Fibroblast of mammary gland (primary cell): ENCODE results near the gene FAM50A.
"Not testable (repeated sequence)": the region's sequence is repeated elsewhere in the genome, so short reads cannot be mapped to it uniquely, and the experiment has no call there.

ENCODE experiments used
- DNase-seq: peaks from one replicate; pipeline ENCODE4 v3.0.0-alpha.2; 2010; ENCODE audit warnings: low read depth
- H3K4me3 ChIP-seq: 2 replicates; pipeline ENCODE4 v1.5.1; 2011; ENCODE audit warnings: low read depth, mild to moderate bottlenecking, low read length, moderate library complexity; ENCODE audit not compliant: control insufficient read depth
- CTCF ChIP-seq: conservative IDR thresholded peaks from 2 replicates; pipeline ENCODE4 v1.5.1; 2011; ENCODE audit warnings: low read depth, low read length, inconsistent platforms; ENCODE audit not compliant: control insufficient read depth, insufficient read depth

Gene FAM50A

DNA sequence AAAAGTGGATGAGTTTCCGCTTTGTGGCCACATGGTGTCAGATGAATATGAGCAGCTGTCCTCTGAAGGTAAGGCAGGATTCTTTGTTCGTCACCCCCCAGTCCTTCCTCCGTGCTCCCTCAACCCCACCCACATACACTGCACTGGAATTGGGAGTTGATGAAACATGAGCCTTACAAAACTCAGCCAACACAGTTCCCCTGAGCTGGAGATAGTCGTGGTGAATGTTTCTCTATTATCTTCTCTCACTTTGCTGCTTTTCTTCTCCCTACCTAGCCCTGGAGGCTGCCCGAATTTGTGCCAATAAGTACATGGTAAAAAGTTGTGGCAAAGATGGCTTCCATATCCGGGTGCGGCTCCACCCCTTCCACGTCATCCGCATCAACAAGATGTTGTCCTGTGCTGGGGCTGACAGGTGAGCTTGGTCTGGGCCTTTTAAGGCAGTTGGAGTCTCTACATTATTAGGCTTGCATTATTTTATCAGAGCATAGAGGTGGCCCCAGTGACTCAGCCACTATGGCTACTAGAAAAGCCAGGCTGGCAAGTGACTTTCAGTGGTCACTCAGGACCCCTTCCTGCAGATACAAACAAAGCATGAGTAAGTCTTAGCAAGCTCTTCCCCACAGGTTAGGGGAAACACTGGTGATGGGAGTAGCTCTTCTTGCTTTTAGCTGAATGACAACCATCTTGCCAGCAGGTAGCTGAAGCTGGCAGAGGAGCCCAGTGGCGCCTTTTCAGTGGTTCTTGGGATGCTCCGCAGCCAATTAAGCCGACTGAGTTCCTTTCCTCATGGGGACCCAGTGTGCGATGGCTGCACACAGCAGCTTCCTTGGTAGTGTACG is 44.2 kb upstream of the FAM50A start:
- no peak for DNase-seq

DNA sequence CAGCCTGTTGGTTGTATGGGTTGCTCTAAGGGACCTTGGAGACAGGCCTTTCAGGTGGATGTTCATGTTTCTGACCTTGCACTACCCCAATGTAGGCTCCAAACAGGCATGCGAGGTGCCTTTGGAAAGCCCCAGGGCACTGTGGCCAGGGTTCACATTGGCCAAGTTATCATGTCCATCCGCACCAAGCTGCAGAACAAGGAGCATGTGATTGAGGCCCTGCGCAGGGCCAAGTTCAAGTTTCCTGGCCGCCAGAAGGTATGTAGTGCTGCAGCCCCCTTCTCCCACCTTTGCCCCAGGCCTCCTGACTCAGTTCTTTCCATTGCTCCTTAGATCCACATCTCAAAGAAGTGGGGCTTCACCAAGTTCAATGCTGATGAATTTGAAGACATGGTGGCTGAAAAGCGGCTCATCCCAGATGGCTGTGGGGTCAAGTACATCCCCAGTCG is 43.5 kb upstream of the FAM50A start:
- peak overlapping the region; percentile 87 for H3K4me3 ChIP-seq
- DNase-seq: not testable (repeated sequence)

More for the DNA sequence above, 44.2 kb upstream of the FAM50A start:
- H3K4me3 ChIP-seq: peak overlapping the region; percentile 87
- no peak for TF ChIP-seq CTCF

DNA sequence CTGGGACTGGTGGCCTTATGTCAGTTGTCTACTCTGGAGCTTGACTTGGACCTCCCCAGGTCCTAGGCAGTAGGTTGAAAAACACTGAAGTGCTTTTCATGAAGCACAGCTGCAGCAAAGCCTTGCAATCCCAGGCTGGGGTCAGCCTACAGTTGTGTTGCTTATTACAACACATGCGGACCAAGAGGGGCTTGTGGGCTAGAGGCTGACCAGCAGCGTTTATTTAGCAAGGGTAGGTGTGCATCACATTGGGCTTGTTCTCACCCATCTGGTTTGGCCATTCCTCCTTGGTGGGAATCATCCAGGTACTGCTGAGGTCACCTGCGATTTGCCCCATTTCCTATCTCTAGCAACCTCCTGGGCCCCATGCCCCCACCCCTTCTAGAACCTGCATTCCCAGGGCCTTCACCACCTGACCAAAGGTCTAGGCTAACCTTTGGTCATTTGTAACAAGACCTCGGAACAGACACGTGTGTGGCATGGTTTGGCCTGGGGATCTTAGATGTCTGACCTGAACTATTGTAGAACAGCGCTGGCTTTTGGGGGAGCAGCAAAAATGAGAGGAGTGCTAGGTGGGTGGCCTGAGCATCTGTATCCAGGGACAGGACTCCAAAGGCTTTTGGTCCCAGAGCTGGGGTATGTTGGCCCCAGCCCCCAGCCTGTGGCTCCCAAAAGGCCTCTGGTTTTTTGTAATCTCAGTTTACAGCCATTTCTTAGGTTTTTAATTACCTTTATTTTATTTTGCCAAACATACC is 42.7 kb upstream of the FAM50A start:
- no peak for TF ChIP-seq CTCF
- no peak overlapping the region for H3K4me3 ChIP-seq
- peak; percentile 45 for DNase-seq

- no peak for DNase-seq
- H3K4me3 ChIP-seq: no peak overlapping the region
- TF ChIP-seq CTCF: no peak
These were observed 41.9 kb upstream of the FAM50A start for GRCh38 chrX:154401918-154402621.

DNA sequence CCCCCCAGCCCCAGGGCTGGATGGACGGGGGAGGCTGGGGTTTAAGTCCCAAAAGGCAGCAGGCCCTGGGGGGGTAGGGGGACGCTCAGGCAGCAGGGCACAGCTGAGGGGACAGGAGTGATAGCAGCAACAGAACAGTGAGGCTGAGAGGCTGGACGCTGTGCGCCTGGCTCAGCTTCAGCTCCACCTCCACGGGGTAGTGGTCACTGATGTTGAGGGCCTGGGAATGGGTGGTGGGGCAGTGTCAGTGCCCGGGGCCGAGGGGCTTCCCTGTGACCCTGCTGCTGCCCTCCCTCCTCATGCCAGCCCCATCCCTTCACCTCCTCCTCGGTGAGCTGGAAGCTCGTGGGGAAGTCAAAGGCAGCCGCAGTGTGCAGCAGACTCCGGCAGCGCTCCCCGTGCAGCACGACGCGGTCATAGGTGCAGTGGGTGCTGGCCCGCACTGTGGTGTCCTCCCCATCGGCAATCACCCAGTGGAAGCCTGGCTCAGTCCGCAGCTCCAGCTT is 41.3 kb upstream of the FAM50A start:
- no peak for TF ChIP-seq CTCF
- H3K4me3 ChIP-seq: no peak overlapping the region
- no peak for DNase-seq

GRCh38 chrX:154403192-154403591 is 40.7 kb upstream of the FAM50A start:
- DNase-seq: no peak
- TF ChIP-seq CTCF: no peak
- H3K4me3 ChIP-seq: no peak overlapping the region

DNA sequence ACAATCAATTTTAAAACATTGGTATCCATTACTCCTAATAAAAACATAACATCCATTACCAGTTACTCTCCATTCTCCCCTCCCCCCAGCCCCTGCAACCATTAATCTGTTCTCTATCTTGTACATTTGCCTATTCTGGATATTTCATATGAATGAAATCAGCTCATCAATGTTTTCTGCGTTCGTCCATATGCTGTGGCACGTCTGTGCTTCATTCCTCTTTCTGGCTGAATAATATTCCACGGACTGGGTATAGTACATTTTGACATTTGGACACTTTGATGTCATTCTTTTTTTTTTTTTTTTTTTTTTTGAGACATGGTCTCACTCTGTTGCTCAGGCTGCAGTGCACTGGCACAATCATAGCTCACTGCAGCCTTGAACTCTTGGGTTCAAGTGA is 40.1 kb upstream of the FAM50A start:
- H3K4me3 ChIP-seq: no peak overlapping the region
- TF ChIP-seq CTCF: no peak
- no peak for DNase-seq
